Smooth muscle cell (in vitro differentiated cells): ENCODE measurements around the gene COL15A1. TPM values are rescaled to one million over a fixed set of nuclear protein-coding genes. Genes with fewer than 3 reads are reported as not detected.
A peak's percentile ranks its signal among the peaks of the same experiment; 100 is the strongest.

Experiments used
- DNase-seq: peaks from one replicate; lab custom pipeline; 2025; ENCODE audit not compliant: unreplicated experiment; lab: John Stamatoyannopoulos, UW
- H2AFZ ChIP-seq: fragments of 200-600 bp; sonication (generic); 2 replicates; pipeline ENCODE4 v1.6.0; 2016; ENCODE audit warnings: antibody characterized with exemption, low read depth, mild to moderate bottlenecking
- H3F3A ChIP-seq: fragments of 200-600 bp; sonication (generic); 2 replicates; pipeline ENCODE4 v1.6.0; 2017; ENCODE audit warnings: antibody characterized with exemption, low read depth
- H3K27ac ChIP-seq: fragments of 200-600 bp; sonication (generic); 2 replicates; pipeline ENCODE4 v1.5.1; 2016; ENCODE audit warnings: low read depth, mild to moderate bottlenecking
- H3K27me3 ChIP-seq: fragments of 200-600 bp; sonication (generic); 2 replicates; pipeline ENCODE4 v1.6.1; 2016; ENCODE audit warnings: low read depth, mild to moderate bottlenecking
- H3K36me3 ChIP-seq: fragments of 200-600 bp; sonication (generic); 2 replicates; pipeline ENCODE4 v1.5.1; 2016; ENCODE audit warnings: low read depth
- H3K4me1 ChIP-seq: fragments of 200-600 bp; sonication (generic); 2 replicates; pipeline ENCODE4 v1.5.1; 2016; ENCODE audit warnings: low read depth
- H3K4me2 ChIP-seq: fragments of 200-600 bp; sonication (generic); 2 replicates; pipeline ENCODE4 v1.6.0; 2016; ENCODE audit warnings: mild to moderate bottlenecking
- H3K4me3 ChIP-seq: fragments of 200-600 bp; sonication (generic); 2 replicates; pipeline ENCODE4 v1.5.1; 2016; ENCODE audit warnings: mild to moderate bottlenecking
- H3K79me2 ChIP-seq: fragments of 200-600 bp; sonication (generic); 2 replicates; pipeline ENCODE4 v1.6.0; 2016; ENCODE audit warnings: low read depth, mild to moderate bottlenecking
- H3K9ac ChIP-seq: fragments of 200-600 bp; sonication (generic); 2 replicates; pipeline ENCODE4 v1.6.0; 2016; ENCODE audit warnings: low read depth
- H3K9me3 ChIP-seq: fragments of 200-600 bp; sonication (generic); replicated peaks from 2 replicates; pipeline ENCODE4 v1.5.1; 2016; ENCODE audit warnings: low read depth
- H4K20me1 ChIP-seq: fragments of 200-600 bp; sonication (generic); 2 replicates; pipeline ENCODE4 v1.6.0; 2016; ENCODE audit warnings: low read depth
- CTCF ChIP-seq: fragments of 200-600 bp; sonication (generic); IDR thresholded peaks from 2 replicates; pipeline ENCODE4 v1.5.1; 2017; ENCODE audit warnings: borderline replicate concordance, mild to moderate bottlenecking, antibody characterized with exemption; ENCODE audit not compliant: insufficient read depth, poor library complexity, severe bottlenecking
- WGBS: methylation state at CpG from one replicate; pipeline ENCODE4 v1.1.7; 2016; ENCODE audit warnings: low lambda C conversion rate; 5-methylcytosine and 5-hydroxymethylcytosine counted together
- polyA plus RNA-seq: library from polyadenylated mRNA; unstranded; fragments of >200 nt; fragmentation: Nextera tagmentation; extraction: Ambion mirVana; gene quantifications from 2 replicates; pipeline ENCODE4 v1.2.1, GENCODE V29; 2016
- total RNA-seq: library from RNA; depleted of rRNA; stranded (reverse); fragments of >200 nt; gene quantifications from 2 replicates; pipeline ENCODE4 v1.2.3, GENCODE V29; 2014

The COL15A1 gene
- total and polyA plus RNA-seq, 2 experiments from 2014 or later = 222 to 293 TPM

- DNase-seq = no peak
- Histone ChIP-seq H3K4me2 (no peak overlapping the region), H2AFZ (no peak overlapping the region), H3F3A (peaks cover 4% of the 10 kb centered on the region), H3K27me3 (no peaks in the 10 kb centered on the region), H3K9me3 (no peaks in the 10 kb centered on the region), H3K27ac (peak overlapping the region; percentile 42), H3K4me1 (no peaks in the 10 kb centered on the region), H3K79me2 (peaks cover 93% of the 10 kb centered on the region), H3K36me3 (no peaks in the 10 kb centered on the region), H3K4me3 (no peak overlapping the region), H4K20me1 (no peaks in the 10 kb centered on the region), H3K9ac (no peak overlapping the region)
- 79% methylated on average over 1 of the region's 1 CpG for WGBS
- no peak for TF ChIP-seq CTCF
Measured at GRCh38 chr9:98951967-98952366, 8.3 kb downstream of the COL15A1 start.

- no peak for DNase-seq
- Histone ChIP-seq H3K9ac (no peak overlapping the region), H3K4me3 (no peak overlapping the region), H3K4me1 (no peaks in the 10 kb centered on the region), H3F3A (peaks cover 11% of the 10 kb centered on the region), H3K9me3 (no peaks in the 10 kb centered on the region), H3K27me3 (no peaks in the 10 kb centered on the region), H3K79me2 (peaks cover 87% of the 10 kb centered on the region), H3K27ac (no peak overlapping the region), H4K20me1 (no peaks in the 10 kb centered on the region), H2AFZ (no peak overlapping the region), H3K4me2 (no peak overlapping the region), H3K36me3 (no peaks in the 10 kb centered on the region)
- WGBS = 96% methylated on average over 2 of the region's 2 CpGs
- no peak for TF ChIP-seq CTCF
Measured at GRCh38 chr9:98953581-98954243, 10.0 kb downstream of the COL15A1 start.

GRCh38 chr9:98954244-98954610, 10.5 kb downstream of the COL15A1 start:
- Histone ChIP-seq H3K4me1 (no peaks in the 10 kb centered on the region), H2AFZ (no peak overlapping the region), H3K36me3 (no peaks in the 10 kb centered on the region), H4K20me1 (no peaks in the 10 kb centered on the region), H3K27me3 (no peaks in the 10 kb centered on the region), H3K79me2 (peaks cover 84% of the 10 kb centered on the region), H3K9ac (no peak overlapping the region), H3K27ac (no peak overlapping the region), H3K4me3 (no peak overlapping the region), H3F3A (peaks cover 11% of the 10 kb centered on the region), H3K9me3 (no peaks in the 10 kb centered on the region), H3K4me2 (no peak overlapping the region)
- no peak for TF ChIP-seq CTCF
- no peak for DNase-seq
- 93% methylated on average over 2 of the region's 2 CpGs for whole genome bisulfite sequencing

GRCh38 chr9:98955259-98955658, 11.6 kb downstream of the COL15A1 start:
- no peak for DNase-seq
- H3K4me3 ChIP-seq = no peak overlapping the region
- peak overlapping the region; percentile 8 for H3K27ac ChIP-seq
- H3F3A ChIP-seq = peaks cover 11% of the 10 kb centered on the region
- no peak overlapping the region for H3K9ac ChIP-seq
- no peaks in the 10 kb centered on the region for H3K36me3 ChIP-seq
- peaks cover 83% of the 10 kb centered on the region for H3K79me2 ChIP-seq
- no peaks in the 10 kb centered on the region for H3K4me1 ChIP-seq
- H3K4me2 ChIP-seq = no peak overlapping the region
- WGBS = 82% methylated on average over 3 of the region's 3 CpGs
- no peaks in the 10 kb centered on the region for H3K9me3 ChIP-seq
- no peak overlapping the region for H2AFZ ChIP-seq
- no peak for TF ChIP-seq CTCF
- H4K20me1 ChIP-seq = no peaks in the 10 kb centered on the region
- H3K27me3 ChIP-seq = no peaks in the 10 kb centered on the region
